ENCODE measurements around the gene KRT84. TPM values are rescaled to one million over a fixed set of nuclear protein-coding genes. Genes with fewer than 3 reads are reported as not detected.

KRT84 gene
- polyA plus RNA-seq, 3 donors: not detected

- Mint-ChIP-seq H3K9me3 (no peaks in the 10 kb centered on the region), H3K36me3 (no peaks in the 10 kb centered on the region), H3K4me3 (no peak overlapping the region), H3K27ac (no peak overlapping the region), H3K27me3 (ENCODE audit: low read depth in 3 of 3) (peaks cover 6 to 16% (median 10%) of the 10 kb centered on the region in 3 donors), H3K4me1 (peaks cover 4% of the 10 kb centered on the region)
- no peak for DNase-seq
- no peaks in the 10 kb centered on the region for H3K9me3 ChIP-seq (replicated peaks in 1 of 2; ENCODE audit: control insufficient read depth in 1 of 2, insufficient read depth in 1 of 2, low read length in 2 of 2)
- H3K27ac ChIP-seq (ENCODE audit: low read depth in 1 of 2, low read length in 2 of 2): no peak overlapping the region
- intact Hi-C loops (cut with micrococcal nuclease): no loop called here
- H3K79me2 ChIP-seq (ENCODE audit: insufficient read depth, low read length): no peaks in the 10 kb centered on the region
- H3K9ac ChIP-seq (ENCODE audit: insufficient read depth, low read length, poor library complexity, severe bottlenecking): no peak overlapping the region
- no peaks in the 10 kb centered on the region for H3K36me3 ChIP-seq (replicated peaks in 1 of 2; ENCODE audit: control insufficient read depth in 1 of 2, insufficient read depth in 2 of 2, low read length in 2 of 2)
- peaks cover 2 to 4% of the 10 kb centered on the region in 2 donors for H3K27me3 ChIP-seq (ENCODE audit: control insufficient read depth in 2 of 2, insufficient read depth in 2 of 2, low read length in 2 of 2)
- H2AFZ ChIP-seq (ENCODE audit: insufficient read depth, low read depth, low read length, poor library complexity, severe bottlenecking): no peak overlapping the region
- no peaks in the 10 kb centered on the region for H4K20me1 ChIP-seq (ENCODE audit: insufficient read depth, low read length)
- no peak for TF ChIP-seq CTCF (IDR thresholded peaks at IDR 0.05)
- no peaks in the 10 kb centered on the region for H3K4me1 ChIP-seq (ENCODE audit: control insufficient read depth in 1 of 2, insufficient read depth in 2 of 2, low read length in 2 of 2)
- H3K4me2 ChIP-seq (replicated peaks; ENCODE audit: extremely low read depth, low read length, poor library complexity, severe bottlenecking): no peak overlapping the region
- no CpG with 5 or more reads among the region's 1 CpG for whole genome bisulfite sequencing (ENCODE audit: insufficient coverage)
- H3K4me3 ChIP-seq (replicated peaks in 1 of 3; ENCODE audit: low read depth in 2 of 3, low read length in 3 of 3): no peak overlapping the region
Observed at GRCh38 chr12:52331039-52331438, 54.4 kb downstream of the KRT84 start.

- peak; percentile 39 for TF ChIP-seq CTCF (IDR thresholded peaks at IDR 0.05)
- Mint-ChIP-seq H3K9me3 (no peaks in the 10 kb centered on the region), H3K27ac (no peak overlapping the region), H3K36me3 (no peaks in the 10 kb centered on the region), H3K4me1 (peaks cover 4% of the 10 kb centered on the region), H3K4me3 (peak overlapping the region in 1 of 2 donors; percentile 18), H3K27me3 (ENCODE audit: low read depth in 3 of 3) (peaks cover 14 to 31% (median 22%) of the 10 kb centered on the region in 3 donors)
- H3K9ac ChIP-seq (ENCODE audit: insufficient read depth, low read length, poor library complexity, severe bottlenecking): no peak overlapping the region
- no peak overlapping the region for H3K4me2 ChIP-seq (replicated peaks; ENCODE audit: extremely low read depth, low read length, poor library complexity, severe bottlenecking)
- no peaks in the 10 kb centered on the region for H3K9me3 ChIP-seq (replicated peaks in 1 of 2; ENCODE audit: control insufficient read depth in 1 of 2, insufficient read depth in 1 of 2, low read length in 2 of 2)
- no peak overlapping the region for H2AFZ ChIP-seq (ENCODE audit: insufficient read depth, low read depth, low read length, poor library complexity, severe bottlenecking)
- intact Hi-C loops (cut with micrococcal nuclease): loop anchor here (1.0 to 5.0 kb wide), 3 partner anchors 106 to 172 kb away; no protein-coding TSS in a partner anchor
- H3K27me3 ChIP-seq (ENCODE audit: control insufficient read depth in 2 of 2, insufficient read depth in 2 of 2, low read length in 2 of 2): peaks cover 0 to 11% of the 10 kb centered on the region in 2 donors
- no peak for DNase-seq
- no peak overlapping the region for H3K27ac ChIP-seq (ENCODE audit: low read depth in 1 of 2, low read length in 2 of 2)
- no peak overlapping the region for H3K4me3 ChIP-seq (replicated peaks in 1 of 3; ENCODE audit: low read depth in 2 of 3, low read length in 3 of 3)
- H4K20me1 ChIP-seq (ENCODE audit: insufficient read depth, low read length): no peaks in the 10 kb centered on the region
- no peaks in the 10 kb centered on the region for H3K4me1 ChIP-seq (ENCODE audit: control insufficient read depth in 1 of 2, insufficient read depth in 2 of 2, low read length in 2 of 2)
- H3K36me3 ChIP-seq (replicated peaks in 1 of 2; ENCODE audit: control insufficient read depth in 1 of 2, insufficient read depth in 2 of 2, low read length in 2 of 2): no peaks in the 10 kb centered on the region
- H3K79me2 ChIP-seq (ENCODE audit: insufficient read depth, low read length): no peaks in the 10 kb centered on the region
- WGBS (ENCODE audit: insufficient coverage): 74% methylated on average over 6 of the region's 10 CpGs
Observed at GRCh38 chr12:52327830-52328500, 57.5 kb downstream of the KRT84 start.

Other genes starting within 250 kb of the KRT84 start
- under 1 TPM; 0.18 to 0.52 (median 0.37) TPM for gene KRT80, start 193.6 kb downstream of the KRT84 start, polyA plus RNA-seq
- gene KRT7, start 152.4 kb downstream of the KRT84 start, polyA plus RNA-seq: 1 to 10 TPM in 2 of 3 donors, not detected in 1; 1.3 to 2.7 TPM
- not detected for gene KRT86, start 111.0 kb downstream of the KRT84 start, polyA plus RNA-seq
- gene KRT81, start 94.1 kb downstream of the KRT84 start, polyA plus RNA-seq: not detected
- not detected for gene KRT83, start 64.3 kb downstream of the KRT84 start, polyA plus RNA-seq
- not detected for gene KRT85, start 18.2 kb downstream of the KRT84 start, polyA plus RNA-seq
- not detected for gene KRT82, start 20.7 kb upstream of the KRT84 start, polyA plus RNA-seq
- gene KRT75, start 48.7 kb upstream of the KRT84 start, polyA plus RNA-seq: not detected
- gene KRT6B, start 66.5 kb upstream of the KRT84 start, polyA plus RNA-seq: not detected
- gene KRT6C, start 88.2 kb upstream of the KRT84 start, polyA plus RNA-seq: not detected
- gene KRT6A, start 107.6 kb upstream of the KRT84 start, polyA plus RNA-seq: not detected
- gene KRT5, start 134.7 kb upstream of the KRT84 start, polyA plus RNA-seq: under 1 TPM in 1 of 3 donors, not detected in 2; 0.04 TPM
- not detected for gene KRT71, start 167.5 kb upstream of the KRT84 start, polyA plus RNA-seq
- not detected for gene KRT74, start 188.2 kb upstream of the KRT84 start, polyA plus RNA-seq
- gene KRT72, start 215.8 kb upstream of the KRT84 start, polyA plus RNA-seq: not detected
- gene KRT73, start 232.9 kb upstream of the KRT84 start, polyA plus RNA-seq: not detected

Data from CD14-positive monocyte (primary cell).